Measurements from ENCODE around the gene ATXN1L. TPM values are rescaled to one million over a fixed set of nuclear protein-coding genes. Genes with fewer than 3 reads are reported as not detected.
"Not testable (repeated sequence)": the region's sequence is repeated elsewhere in the genome, so short reads cannot be mapped to it uniquely, and the experiment has no call there.

Gene ATXN1L, protein sequence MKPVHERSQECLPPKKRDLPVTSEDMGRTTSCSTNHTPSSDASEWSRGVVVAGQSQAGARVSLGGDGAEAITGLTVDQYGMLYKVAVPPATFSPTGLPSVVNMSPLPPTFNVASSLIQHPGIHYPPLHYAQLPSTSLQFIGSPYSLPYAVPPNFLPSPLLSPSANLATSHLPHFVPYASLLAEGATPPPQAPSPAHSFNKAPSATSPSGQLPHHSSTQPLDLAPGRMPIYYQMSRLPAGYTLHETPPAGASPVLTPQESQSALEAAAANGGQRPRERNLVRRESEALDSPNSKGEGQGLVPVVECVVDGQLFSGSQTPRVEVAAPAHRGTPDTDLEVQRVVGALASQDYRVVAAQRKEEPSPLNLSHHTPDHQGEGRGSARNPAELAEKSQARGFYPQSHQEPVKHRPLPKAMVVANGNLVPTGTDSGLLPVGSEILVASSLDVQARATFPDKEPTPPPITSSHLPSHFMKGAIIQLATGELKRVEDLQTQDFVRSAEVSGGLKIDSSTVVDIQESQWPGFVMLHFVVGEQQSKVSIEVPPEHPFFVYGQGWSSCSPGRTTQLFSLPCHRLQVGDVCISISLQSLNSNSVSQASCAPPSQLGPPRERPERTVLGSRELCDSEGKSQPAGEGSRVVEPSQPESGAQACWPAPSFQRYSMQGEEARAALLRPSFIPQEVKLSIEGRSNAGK
- 10 to 100 TPM; 15.3 to 17.3 (median 15.5) TPM for total RNA-seq

DNA sequence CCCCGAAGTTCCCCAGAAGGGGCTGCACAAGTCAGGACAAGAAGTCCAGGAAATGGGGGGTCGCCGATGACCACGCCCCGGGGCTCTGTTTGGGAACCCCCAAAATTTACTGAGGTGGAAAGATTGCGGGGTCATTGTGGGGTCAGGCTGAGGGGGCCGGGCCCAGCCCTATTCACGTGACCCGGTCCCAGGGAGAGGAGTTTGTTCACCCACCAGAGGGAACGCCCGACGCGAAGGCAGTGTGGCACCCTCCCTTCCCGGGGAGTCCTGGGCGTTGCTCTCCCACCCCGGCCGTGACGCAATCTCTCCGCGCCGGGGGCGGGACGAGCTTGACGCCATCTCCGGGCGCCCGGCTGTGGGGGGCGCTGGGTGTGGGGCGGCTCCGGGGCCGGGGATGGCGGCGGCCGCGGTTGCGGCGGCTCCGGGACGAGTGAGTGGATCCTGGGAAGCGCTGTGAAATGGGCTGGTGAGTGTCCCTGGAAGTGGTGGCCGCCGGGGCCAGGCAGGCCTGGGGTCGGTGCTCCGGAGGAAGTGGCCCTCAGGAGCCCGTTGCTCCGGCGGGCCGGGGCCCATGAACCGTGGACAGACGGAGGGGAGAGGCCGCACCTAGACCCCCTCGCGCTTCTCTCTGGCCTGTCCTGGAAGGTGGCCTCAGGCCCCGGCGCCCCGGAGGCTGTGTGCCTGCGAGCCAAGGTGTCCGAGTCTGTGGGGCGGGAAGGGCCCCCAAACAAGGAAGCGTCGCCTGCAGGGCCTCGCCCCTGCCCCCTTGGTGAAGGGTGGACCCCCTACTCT lies at the start of gene ATXN1L:
ATXN1L (plus strand) TSS at position 338 of the 792 bp plus-strand sequence. CDS start 3,765 bp downstream, outside the sequence.
- no peaks in the 10 kb centered on the region for H3K27me3 Mint-ChIP-seq (ENCODE audit: low read depth)
- H3K4me1 Mint-ChIP-seq (ENCODE audit: low read depth) = peaks cover 39% of the 10 kb centered on the region
- peak; percentile 91 for DNase-seq
- no peaks in the 10 kb centered on the region for H3K9me3 Mint-ChIP-seq
- peak; percentile 85 to 92 for ATAC-seq
- H3K4me3 Mint-ChIP-seq = peak within 1 kb of the TSS; percentile 93
- peaks cover 21% of the 10 kb centered on the region for H3K36me3 Mint-ChIP-seq (ENCODE audit: insufficient read depth)

DNA sequence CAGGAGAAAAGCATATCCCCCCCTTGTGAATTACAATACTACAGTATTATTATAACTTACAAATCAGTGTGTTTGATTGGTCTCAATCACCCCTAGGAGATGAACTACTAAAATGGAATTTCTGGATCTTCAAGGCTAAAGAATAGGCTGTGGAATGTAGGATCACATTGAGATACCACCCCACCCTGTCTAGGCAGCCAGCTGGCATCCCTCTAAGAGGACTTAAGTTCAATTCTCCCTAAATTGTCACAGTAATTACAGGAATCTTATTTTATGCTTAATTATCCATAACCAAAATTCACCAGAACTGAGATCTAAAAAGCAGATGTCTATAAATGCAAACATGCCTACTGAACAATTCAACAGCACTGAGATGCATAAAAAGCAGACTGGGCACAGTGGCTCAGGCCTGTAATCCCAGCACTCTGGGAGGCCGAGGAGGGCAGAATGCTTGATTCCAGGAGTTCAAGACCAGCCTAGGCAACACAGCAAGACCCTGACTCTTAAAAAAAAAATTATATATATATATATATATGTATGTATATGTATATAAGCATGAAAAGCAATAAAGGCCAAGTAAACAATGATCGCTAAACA lies 49.2 kb upstream of the ATXN1L start:
- Mint-ChIP-seq H3K9me3 (no peaks in the 10 kb centered on the region), H3K4me1 (ENCODE audit: low read depth) (peaks cover 47% of the 10 kb centered on the region), H3K4me3 (no peak overlapping the region), H3K27me3 (ENCODE audit: low read depth) (no peaks in the 10 kb centered on the region), H3K36me3 (ENCODE audit: insufficient read depth) (peaks cover 10% of the 10 kb centered on the region)
- no peak for DNase-seq
- ATAC-seq = no peak

DNA sequence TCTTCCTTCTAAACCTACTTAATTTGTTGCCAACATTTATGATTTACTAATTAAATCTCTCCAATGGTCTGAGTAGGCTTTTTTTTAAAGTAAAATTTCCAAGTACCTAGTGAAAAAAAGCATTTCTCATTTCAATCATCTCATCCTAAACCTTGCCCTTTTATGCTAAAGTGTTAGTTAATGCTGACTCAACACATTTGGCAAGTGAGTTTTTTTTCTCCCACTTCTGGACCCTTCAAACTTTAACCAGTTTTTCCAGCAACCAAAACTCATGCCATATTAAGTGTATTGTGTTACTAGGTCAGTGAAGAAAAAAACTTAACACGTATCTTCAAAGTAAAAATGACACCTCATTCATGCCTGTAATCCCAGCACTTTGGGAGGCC lies 42.5 kb upstream of the ATXN1L start:
- peaks cover 14% of the 10 kb centered on the region for H3K36me3 Mint-ChIP-seq (ENCODE audit: insufficient read depth)
- H3K9me3 Mint-ChIP-seq = no peaks in the 10 kb centered on the region
- H3K4me1 Mint-ChIP-seq (ENCODE audit: low read depth) = peaks cover 31% of the 10 kb centered on the region
- ATAC-seq (no peak), DNase-seq (no peak)
- H3K4me3 Mint-ChIP-seq = no peak overlapping the region
- H3K27me3 Mint-ChIP-seq (ENCODE audit: low read depth) = no peaks in the 10 kb centered on the region

DNA sequence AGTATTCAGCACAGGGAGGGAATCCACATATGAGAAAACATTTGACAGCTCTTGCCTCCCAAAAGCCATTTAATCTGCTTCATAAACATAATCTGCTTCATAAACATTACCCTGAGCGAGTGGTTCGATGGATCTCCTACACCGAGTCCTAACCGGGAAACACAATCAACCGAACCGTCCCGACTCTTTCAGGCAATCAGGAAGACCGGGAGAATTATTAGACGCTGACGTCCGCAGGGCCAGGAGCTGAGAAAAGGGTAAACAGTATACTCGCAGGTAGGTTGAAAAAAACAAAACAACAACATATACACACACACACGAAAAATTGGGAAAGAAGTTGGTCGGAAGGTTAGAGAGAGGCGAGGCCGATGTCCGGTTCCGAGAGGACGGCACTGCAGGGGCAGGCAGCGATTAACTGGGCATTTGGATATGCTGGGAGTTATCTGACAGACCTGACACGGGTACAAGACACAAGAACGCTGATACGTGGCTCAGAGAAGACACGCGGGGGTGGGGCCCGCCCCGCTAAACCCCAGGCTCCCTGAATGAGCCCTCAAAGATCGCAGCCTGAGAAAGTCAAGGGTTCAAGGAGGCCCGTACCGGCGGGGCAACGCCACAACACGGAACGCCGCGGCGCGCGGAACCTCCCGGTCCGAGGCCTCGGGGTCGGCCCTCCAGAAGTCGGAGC lies 37.7 kb upstream of the ATXN1L start:
- DNase-seq = peak; percentile 46
- Mint-ChIP-seq H3K9me3 (no peaks in the 10 kb centered on the region), H3K27me3 (ENCODE audit: low read depth) (no peaks in the 10 kb centered on the region), H3K4me1 (ENCODE audit: low read depth) (peaks cover 40% of the 10 kb centered on the region), H3K36me3 (ENCODE audit: insufficient read depth) (peaks cover 12% of the 10 kb centered on the region), H3K4me3 (peak overlapping the region; percentile 100)
- peak; percentile 55 for ATAC-seq

DNA sequence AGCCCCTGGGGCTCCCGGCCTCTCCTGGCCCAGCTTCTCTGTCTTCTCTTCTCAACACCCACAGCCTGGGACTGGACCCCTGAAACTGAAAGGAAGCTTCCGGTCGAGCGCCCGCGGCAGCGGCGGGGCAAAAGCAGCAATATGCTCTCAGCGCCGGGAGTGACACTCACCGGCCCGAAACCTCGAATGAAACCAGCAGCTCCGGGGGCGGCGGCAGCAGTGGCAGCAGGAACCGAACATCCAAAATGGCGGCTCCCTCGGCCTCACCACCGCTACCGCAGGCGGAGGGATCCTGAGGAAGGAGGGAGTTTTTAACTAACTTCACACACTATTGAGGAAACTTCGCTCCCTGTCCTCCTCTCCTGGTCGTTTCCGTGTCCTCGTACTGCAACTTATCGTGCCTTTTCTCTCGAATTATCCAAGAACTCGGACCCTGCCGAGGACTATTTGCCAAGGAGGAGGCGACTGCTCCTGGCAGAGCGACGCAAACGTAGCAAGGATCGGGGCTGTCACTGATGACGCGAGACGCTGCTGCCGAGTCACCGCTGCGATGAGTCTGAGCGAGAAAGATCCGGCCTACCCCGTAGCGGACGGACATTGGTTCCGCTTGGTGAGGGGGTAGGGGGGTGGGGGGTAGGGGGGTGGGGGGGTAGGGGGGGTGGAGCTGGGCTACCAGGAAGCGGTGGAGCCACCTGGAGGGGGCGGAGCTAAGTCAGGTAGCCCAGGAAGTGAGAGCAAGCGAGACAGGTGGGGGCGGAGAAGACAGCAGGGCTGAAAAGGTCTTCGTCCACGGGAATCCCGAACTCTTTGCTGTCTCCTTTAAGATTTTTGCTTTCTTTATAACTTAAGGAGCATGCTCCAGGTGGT lies 37.0 kb upstream of the ATXN1L start, which contains the start of gene AP1G1:
AP1G1 (minus strand) TSS at position 242 of the 867 bp plus-strand sequence. CDS start 19,355 bp downstream, outside the sequence.
- Mint-ChIP-seq H3K4me3 (peak within 1 kb of the TSS; percentile 100), H3K27me3 (ENCODE audit: low read depth) (no peaks in the 10 kb centered on the region), H3K36me3 (ENCODE audit: insufficient read depth) (peaks cover 9% of the 10 kb centered on the region), H3K4me1 (ENCODE audit: low read depth) (peaks cover 35% of the 10 kb centered on the region), H3K9me3 (no peaks in the 10 kb centered on the region)
- DNase-seq (peak; percentile 90), ATAC-seq (peak; percentile 94)

DNA sequence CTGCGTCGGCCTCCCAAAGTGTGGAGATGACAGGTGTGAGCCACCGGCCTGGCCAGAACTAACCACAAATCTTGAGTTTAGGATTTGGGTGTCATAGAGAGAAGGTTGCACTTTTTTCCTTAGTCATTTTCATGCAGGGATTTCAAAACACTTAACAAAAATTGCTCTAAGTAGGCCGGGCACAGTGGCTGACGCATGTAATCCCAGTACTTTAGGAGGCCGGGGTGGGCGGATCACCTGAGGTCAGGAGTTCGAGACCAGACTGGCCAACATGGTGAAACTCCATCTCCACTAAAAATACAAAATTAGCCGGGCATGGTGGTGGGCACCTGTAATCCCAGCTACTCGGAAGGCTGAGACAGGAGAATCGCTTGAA lies 35.6 kb upstream of the ATXN1L start:
- not testable (repeated sequence) for H3K27me3 Mint-ChIP-seq (ENCODE audit: low read depth); H3K36me3 Mint-ChIP-seq (ENCODE audit: insufficient read depth); H3K9me3 Mint-ChIP-seq; DNase-seq; ATAC-seq
- H3K4me3 Mint-ChIP-seq = peak overlapping the region; percentile 100
- H3K4me1 Mint-ChIP-seq (ENCODE audit: low read depth) = peaks cover 31% of the 10 kb centered on the region

DNA sequence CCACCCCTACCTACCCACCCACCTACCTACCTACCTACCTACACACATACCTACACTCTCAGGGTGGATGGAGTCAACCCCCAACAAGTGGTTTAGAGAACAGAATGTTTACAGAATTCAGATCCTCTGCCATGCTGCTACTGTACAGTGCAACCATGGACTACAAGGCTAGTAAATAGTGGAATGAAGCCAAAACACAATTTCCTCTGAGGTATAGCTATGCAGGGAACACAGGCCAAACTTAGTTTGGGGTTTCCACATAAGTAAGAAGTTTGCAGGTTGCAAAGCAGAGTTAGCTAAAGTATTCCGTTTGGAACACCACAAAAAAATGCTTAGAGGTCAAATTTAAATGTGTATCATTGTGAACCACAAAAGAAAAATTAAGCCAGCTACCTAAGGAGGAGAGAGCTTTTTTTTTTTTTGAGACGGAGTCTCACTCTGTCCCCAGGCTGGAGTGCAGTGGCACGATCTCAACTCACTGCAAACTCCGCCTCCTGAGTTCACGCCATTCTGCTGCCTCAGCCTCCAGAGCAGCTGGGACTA lies 34.4 kb upstream of the ATXN1L start:
- DNase-seq (no peak), ATAC-seq (no peak)
- Mint-ChIP-seq H3K4me3 (no peak overlapping the region), H3K27me3 (ENCODE audit: low read depth) (no peaks in the 10 kb centered on the region), H3K4me1 (ENCODE audit: low read depth) (peaks cover 32% of the 10 kb centered on the region), H3K9me3 (no peaks in the 10 kb centered on the region), H3K36me3 (ENCODE audit: insufficient read depth) (peaks cover 6% of the 10 kb centered on the region)

DNA sequence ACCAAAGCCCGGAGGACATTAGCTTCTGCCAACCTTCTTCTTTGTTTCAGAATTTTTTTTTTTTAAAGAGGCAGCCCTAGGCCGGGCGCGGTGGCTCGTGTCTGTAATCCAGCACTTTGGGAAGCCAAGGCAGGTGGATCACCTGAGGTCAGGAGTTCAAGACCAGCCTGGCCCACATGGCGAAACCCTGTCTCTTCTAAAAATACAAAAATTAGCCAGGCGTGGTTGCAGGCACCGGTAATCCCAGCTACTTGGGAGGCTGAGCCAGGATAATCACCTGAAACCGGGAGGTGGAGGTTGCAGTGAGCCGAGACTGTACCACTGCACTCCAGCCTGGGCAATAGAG lies 28.6 kb upstream of the ATXN1L start:
- H3K4me3 Mint-ChIP-seq = peak overlapping the region; percentile 48
- not testable (repeated sequence) for ATAC-seq; DNase-seq; H3K9me3 Mint-ChIP-seq; H3K27me3 Mint-ChIP-seq (ENCODE audit: low read depth); H3K36me3 Mint-ChIP-seq (ENCODE audit: insufficient read depth)
- H3K4me1 Mint-ChIP-seq (ENCODE audit: low read depth) = peaks cover 17% of the 10 kb centered on the region

DNA sequence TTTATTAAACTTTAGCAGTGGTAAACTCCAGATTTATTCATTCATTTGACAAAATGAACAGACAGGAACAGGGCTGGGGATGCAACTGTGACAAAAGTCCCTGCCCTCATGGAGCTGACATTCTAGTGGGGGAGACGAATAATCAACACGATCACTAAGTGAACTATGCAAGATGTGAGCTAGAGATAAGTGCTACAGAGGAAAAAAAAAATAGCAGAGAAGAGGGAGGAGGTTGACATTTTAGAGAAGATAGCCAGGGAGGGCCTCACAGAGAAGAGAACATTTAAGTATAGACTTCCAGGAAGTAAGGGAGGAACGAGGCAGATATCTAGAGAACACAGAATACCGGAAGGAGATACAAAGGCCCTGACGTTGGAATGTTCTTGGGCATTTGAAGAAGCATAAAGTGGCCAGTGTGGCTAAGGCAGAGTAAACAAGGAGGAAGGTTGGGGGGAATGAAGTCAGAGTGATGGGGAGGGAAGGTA lies 19.2 kb upstream of the ATXN1L start:
- DNase-seq (no peak), ATAC-seq (no peak)
- Mint-ChIP-seq H3K9me3 (no peaks in the 10 kb centered on the region), H3K36me3 (ENCODE audit: insufficient read depth) (peaks cover 7% of the 10 kb centered on the region), H3K27me3 (ENCODE audit: low read depth) (no peaks in the 10 kb centered on the region), H3K4me3 (no peak overlapping the region), H3K4me1 (ENCODE audit: low read depth) (peaks cover 6% of the 10 kb centered on the region)

DNA sequence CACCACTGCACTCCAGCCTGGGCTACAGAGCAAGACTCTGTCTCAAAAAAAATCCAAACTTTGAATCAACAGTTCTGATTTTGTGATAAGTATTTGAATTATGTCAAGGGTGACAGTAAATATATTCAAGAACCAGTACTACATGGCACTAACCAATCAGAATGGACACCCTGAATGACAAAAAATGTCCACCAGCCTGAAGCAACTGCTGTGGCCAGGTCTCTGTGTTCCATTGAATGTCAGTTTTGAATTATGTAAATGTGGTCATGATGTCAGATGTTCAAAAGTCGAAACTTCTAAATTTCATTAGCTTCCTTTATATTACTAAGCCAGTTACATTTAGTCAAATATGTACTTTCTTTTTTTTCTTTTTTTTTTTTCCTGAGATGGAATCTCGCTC lies 15.4 kb upstream of the ATXN1L start:
- DNase-seq (no peak), ATAC-seq (no peak)
- H3K4me1 Mint-ChIP-seq (ENCODE audit: low read depth) = peaks cover 10% of the 10 kb centered on the region
- no peak overlapping the region for H3K4me3 Mint-ChIP-seq
- H3K36me3 Mint-ChIP-seq (ENCODE audit: insufficient read depth) = peaks cover 5% of the 10 kb centered on the region
- no peaks in the 10 kb centered on the region for H3K27me3 Mint-ChIP-seq (ENCODE audit: low read depth)
- no peaks in the 10 kb centered on the region for H3K9me3 Mint-ChIP-seq

DNA sequence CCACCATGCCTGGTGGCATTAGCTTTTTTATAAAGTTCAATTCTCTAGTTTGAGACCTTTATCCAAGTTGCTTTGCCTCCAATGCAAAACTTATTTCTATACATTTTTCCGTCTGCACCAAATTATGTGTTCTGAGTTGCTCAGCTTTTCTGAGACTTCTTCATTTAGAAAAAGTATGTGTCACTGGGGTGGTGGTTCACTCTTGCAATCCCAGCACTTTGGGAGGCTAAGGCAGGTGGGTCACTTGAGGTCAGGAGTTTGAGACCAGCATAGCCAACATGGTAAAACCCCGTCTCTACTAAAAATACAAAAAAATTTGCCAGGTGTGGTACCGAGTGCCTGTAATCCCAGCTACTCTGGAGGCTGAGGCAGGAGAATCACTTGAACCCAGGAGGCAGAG lies 14.1 kb upstream of the ATXN1L start:
- not testable (repeated sequence) for H3K27me3 Mint-ChIP-seq (ENCODE audit: low read depth); H3K4me1 Mint-ChIP-seq (ENCODE audit: low read depth); H3K4me3 Mint-ChIP-seq; H3K9me3 Mint-ChIP-seq; DNase-seq; ATAC-seq; H3K36me3 Mint-ChIP-seq (ENCODE audit: insufficient read depth)

DNA sequence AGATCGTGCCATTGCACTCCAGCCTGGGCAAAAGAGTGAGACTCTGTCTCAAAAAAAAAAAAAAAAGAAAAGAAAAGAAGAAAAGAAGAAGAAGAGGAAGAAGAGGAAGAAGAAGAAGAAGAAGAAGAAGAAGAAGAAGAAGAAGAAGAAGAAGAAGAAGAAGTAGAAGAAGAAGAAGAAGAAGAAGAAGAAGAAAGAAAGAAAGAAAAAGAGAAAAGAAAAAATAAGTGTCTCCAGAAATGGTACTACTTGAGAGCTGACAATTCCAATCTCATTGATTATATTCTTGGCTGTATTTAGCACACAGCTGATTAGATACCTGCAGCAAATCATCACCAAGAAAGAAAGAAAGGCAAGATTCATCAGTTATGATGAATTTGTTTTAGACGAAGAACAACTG lies 13.7 kb upstream of the ATXN1L start:
- not testable (repeated sequence) for H3K4me1 Mint-ChIP-seq (ENCODE audit: low read depth); H3K4me3 Mint-ChIP-seq; H3K36me3 Mint-ChIP-seq (ENCODE audit: insufficient read depth); DNase-seq; H3K9me3 Mint-ChIP-seq; ATAC-seq; H3K27me3 Mint-ChIP-seq (ENCODE audit: low read depth)

DNA sequence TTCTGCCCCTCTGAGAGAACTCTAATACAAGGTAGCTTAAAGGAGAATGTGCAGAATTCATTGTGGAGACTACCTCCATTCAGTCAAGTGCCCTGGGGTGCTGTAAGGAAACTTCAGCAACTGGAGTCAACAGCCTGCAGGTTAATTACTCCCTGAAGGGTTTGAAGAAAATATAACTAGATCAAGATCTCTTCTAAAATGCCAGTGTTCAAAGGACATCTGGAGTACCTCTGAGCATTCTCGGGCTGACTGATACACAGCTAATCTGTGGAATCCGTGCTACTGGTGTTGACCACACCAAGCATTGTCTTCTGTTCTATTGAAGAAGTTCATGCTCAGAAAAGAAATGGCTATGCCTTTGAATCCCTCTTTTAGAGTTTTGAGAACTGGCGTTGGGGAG lies 11.5 kb upstream of the ATXN1L start:
- H3K27me3 Mint-ChIP-seq (ENCODE audit: low read depth) = no peaks in the 10 kb centered on the region
- no peak for ATAC-seq
- no peaks in the 10 kb centered on the region for H3K9me3 Mint-ChIP-seq
- H3K36me3 Mint-ChIP-seq (ENCODE audit: insufficient read depth) = no peaks in the 10 kb centered on the region
- no peak for DNase-seq
- peaks cover 4% of the 10 kb centered on the region for H3K4me1 Mint-ChIP-seq (ENCODE audit: low read depth)
- H3K4me3 Mint-ChIP-seq = no peak overlapping the region

All from activated T-cell treated with anti-CD3 and anti-CD28 coated beads, Interleukin-2, amount 50 U/mL, for 4 hours (primary cell).